Ovary (tissue), 3 donors: ENCODE results near the gene VPS8.

Source experiments
- CTCF ChIP-seq, 3 donors: fragments of 450-650 bp in 2 of 3; fragments of 200-600 bp in 1 of 3; IDR thresholded peaks; one replicate each; pipeline versions ENCODE4 v1.5.1 to v1.8.0; 2016 to 2022; ENCODE audit warnings: antibody characterized with exemption in 3 of 3, mild to moderate bottlenecking in 1 of 3
- EP300 ChIP-seq: sonication (generic); formaldehyde crosslinking; IDR thresholded peaks from one replicate; pipeline ENCODE4 v1.6.1; 2017; ENCODE audit warnings: antibody characterized with exemption
- POLR2A ChIP-seq: fragments of 450-650 bp; IDR thresholded peaks from one replicate; pipeline ENCODE4 v1.6.1; 2017; ENCODE audit warnings: antibody characterized with exemption, mild to moderate bottlenecking, moderate library complexity
- donor health status: DM: no; HTN: no; CAD: no.

- TF ChIP-seq CTCF (IDR thresholded peaks at IDR 0.05) (no peak), POLR2A (no peak), EP300 (no peak)
Measured at GRCh38 chr3:185079625-185080024, 267.7 kb downstream of the VPS8 start.
